GM12864 (cell line): ENCODE data around the gene CADM1.

Experiments used
- DNase-seq: peaks from one replicate; pipeline ENCODE4 v3.0.0-alpha.2; 2011; ENCODE audit warnings: low read depth
- H3K4me3 ChIP-seq: 2 replicates; pipeline ENCODE4 v1.5.1; 2011; ENCODE audit warnings: mild to moderate bottlenecking, low read depth, low read length, control low read depth
- CTCF ChIP-seq: IDR thresholded peaks from 2 replicates; pipeline ENCODE4 v1.5.1; 2011; ENCODE audit warnings: low read depth, mild to moderate bottlenecking, moderate library complexity, low read length, control low read depth, inconsistent platforms; ENCODE audit errors: missing control alignments

The CADM1 gene

DNA sequence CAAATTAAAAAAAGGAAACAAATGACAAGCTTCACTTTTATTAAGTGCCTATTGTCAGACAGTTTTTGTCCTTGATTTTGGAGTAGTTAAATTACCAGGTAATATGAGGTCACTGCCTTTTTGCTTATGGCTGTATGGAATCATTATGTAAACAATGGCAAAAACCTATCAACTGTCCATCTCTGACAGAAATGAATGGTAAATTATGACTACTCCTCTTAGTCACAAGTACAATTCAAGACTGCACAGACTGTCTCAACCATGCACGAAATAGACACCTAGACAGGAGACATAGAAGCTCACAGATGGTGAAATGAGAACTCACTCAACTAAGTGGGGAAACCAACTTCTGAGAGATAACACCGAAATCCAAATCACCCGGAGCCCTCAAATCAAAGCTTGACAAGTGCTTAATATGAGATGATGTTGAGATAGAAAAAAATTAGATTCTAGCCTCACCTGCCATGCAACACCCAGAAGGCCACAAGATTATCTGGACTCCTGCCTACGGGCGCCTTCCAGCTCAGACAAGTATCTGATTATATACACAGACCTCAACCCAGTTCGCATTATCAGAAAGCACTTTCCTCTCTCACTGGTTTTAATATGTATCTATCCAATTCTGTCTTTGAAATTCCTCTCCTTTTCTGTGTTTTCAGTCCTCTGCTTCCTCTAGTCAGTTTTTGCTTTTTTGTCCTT is 199.3 kb downstream of the CADM1 start:
- DNase-seq: no peak
- H3K4me3 ChIP-seq: no peak overlapping the region
- no peak for TF ChIP-seq CTCF

- DNase-seq: no peak
- TF ChIP-seq CTCF: no peak
- no peak overlapping the region for H3K4me3 ChIP-seq
Observed at GRCh38 chr11:115303929-115304531, 200.2 kb downstream of the CADM1 start.

DNA sequence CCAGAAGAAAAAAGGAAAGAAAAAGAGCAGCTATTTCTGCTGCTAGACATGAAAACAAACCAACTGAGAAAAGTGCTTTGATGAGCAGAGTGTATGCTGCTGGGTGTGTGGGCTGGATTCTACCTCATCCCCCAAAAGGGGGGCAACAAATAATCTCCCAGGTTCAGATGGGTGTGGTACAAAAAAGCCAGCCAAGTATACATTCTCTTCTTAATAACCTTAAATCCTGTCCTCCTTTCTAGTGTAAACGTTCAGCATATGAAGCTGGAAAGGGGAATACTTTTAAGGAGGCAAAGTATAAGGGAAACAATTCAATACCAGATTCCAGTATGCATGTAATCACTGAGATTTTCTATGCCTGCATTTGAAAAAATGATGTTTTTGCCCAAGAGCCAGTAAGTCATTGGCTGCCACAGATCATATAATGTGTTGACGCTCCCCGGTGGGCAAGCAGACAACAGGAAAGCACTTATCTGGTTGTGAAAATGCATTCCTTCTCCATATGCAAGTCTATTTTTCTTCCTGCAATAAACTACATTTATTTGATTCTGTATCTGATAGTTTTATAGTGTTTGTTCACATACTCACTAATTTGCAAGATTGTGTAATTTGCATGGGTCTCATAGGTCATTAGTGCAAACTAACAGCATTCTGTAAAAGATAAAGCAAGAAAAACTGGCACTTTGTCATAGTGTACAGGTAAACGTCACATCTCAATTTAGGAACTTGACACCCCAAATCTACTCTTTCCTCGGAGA is 201.1 kb downstream of the CADM1 start:
- no peak for DNase-seq
- no peak overlapping the region for H3K4me3 ChIP-seq
- TF ChIP-seq CTCF: no peak

DNA sequence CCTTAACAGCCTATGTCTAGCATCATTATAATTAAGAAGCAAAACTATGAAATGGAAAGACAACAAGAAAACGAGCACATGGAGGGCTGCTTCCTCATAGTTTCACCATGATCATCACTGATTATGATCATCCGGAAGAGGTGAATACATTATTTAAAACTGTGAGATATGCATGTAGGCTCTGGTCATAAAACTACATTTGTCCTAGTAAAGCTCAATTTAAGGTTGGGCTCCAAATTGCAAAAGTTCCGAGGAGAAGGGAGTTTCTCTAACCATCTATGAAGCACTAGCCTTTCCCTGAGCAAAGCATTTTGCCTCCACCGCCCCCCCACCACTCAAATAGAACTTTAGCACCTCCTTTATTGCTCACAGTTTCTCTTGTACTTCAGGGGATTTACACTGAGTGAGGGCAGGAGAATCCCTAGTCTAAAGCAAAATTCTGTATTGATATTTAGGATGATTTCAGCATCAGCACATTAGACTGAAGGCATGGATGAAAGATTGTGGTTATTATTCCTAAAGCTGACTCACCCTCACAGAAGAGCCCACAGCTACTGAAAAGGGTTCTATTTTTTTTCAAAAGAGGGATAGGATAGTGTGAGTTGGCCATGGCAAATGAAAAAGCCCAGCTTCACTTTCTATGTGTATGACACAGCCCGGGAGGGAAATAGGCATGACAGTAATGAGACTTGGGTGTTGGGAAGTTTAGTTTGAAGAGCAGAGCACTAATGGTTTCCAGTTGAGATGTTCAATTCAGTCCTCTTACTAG is 203.4 kb downstream of the CADM1 start:
- DNase-seq: no peak
- H3K4me3 ChIP-seq: no peak overlapping the region
- no peak for TF ChIP-seq CTCF

DNA sequence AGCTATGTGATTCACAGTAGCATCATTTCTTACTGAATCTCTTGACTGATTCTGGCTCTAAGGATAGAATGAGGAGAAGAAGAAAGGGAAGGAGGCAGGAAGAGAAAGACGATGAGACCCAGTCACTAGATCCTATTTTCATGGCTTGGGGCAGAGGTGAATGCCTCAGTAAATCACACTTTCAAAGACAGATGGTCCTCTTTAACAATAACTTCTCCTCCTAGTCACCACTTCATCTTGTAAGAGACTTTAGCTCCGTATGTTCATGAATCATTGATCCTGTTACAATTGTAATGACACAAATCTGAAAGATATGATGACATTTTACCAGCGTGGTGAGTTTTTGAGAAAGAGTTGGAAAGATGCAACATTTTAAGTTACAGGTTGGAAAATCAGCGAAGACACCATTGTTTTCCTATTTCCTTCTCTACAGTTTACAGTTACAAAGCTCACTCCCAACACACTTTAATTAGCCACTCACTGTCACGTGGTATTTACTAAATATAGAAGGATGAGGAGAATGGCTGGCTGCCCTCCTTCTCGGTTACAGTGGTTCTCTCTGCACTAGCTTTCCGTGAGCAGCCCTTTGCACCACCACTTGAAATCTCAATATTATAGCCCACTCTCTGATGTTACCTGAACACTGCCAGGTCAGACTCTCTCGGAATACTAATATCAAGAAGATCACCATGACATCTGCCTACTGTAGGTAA is 205.8 kb downstream of the CADM1 start:
- no peak overlapping the region for H3K4me3 ChIP-seq

More for the DNA sequence above, 205.8 kb downstream of the CADM1 start:
- DNase-seq: no peak
- TF ChIP-seq CTCF: no peak
